GM18951 (cell line): ENCODE measurements around the gene TMEM87B.
"Not testable (repeated sequence)": the region's sequence is repeated elsewhere in the genome, so short reads cannot be mapped to it uniquely, and the experiment has no call there.

Source experiments
- POLR2A ChIP-seq: IDR thresholded peaks from 4 replicates; pipeline ENCODE4 v1.6.1; 2011; ENCODE audit warnings: mild to moderate bottlenecking; ENCODE audit not compliant: insufficient read length, insufficient read depth; ENCODE audit errors: extremely low read depth
- in situ Hi-C: fragments of 300-500 bp; cut with MboI; formaldehyde crosslinking; loops from one replicate; pipeline ENCODE4 v1.12.0; 2022; ENCODE audit warnings: low sequenced_read_pairs, mixed read lengths, inconsistent platforms; ENCODE audit not compliant: unreplicated experiment

Gene TMEM87B

DNA sequence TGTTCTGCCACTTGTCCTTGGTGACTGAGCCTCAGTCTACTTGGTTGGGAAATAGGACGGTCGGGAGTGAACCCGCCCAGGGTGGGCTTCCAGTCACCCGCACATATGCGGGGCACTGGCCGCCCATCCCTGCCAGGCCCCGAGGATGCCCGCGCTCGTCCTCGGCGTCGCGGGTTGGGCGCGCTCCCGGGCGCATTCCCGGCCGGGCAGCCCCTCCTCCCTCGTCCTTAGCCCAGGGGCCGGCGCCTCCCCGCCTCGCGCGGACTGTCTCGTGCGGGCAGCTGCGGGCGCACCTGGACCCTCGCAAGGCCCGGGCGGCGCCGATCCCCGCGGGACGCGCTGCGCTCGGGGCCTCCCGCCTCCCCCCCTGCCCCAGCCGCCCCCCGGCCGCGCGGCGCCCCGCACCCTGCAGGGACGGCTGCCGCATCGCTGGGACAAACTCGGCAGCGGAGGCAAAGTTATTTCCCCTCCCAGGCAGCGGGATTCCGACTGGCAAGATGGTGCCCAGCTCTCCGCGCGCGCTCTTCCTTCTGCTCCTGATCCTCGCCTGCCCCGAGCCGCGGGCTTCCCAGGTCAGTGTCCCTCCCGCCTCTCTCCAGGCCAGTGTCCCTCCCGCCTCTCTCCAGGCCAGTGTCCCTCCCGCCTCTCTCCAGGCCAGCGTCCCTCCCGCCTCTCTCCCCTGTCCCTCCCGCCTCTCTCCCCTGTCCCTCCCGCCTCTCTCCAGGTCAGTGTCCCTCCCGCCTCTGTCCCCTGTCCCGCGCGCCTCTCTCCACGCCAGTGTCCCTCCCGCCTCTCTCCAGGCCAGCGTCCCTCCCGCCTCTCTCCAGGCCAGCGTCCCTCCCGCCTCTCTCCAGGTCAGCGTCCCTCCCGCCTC is 83.3 kb downstream of the TMEM87B start, which contains the start of gene FBLN7:
FBLN7 (plus strand) TSS at position 227 of the 874 bp plus-strand sequence; CDS start at position 498, 271 bp downstream.
- in situ Hi-C loops, result no loop called here
- TF ChIP-seq POLR2A, result no peak

DNA sequence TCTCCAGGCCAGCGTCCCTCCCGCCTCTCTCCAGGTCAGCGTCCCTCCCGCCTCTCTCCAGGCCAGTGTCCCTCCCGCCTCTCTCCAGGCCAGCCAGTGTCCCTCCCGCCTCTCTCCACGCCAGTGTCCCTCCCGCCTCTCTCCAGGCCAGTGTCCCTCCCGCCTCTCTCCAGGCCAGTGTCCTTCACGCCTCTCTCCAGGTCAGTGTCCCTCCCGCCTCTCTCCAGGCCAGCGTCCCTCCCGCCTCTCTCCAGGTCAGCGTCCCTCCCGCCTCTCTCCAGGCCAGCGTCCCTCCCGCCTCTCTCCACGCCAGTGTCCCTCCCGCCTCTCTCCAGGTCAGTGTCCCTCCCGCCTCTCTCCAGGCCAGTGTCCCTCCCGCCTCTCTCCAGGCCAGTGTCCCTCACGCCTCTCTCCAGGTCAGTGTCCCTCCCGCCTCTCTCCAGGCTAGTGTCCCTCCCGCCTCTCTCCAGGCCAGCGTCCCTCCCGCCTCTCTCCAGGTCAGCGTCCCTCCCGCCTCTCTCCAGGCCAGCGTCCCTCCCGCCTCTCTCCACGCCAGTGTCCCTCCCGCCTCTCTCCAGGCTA is 84.1 kb downstream of the TMEM87B start:
- in situ Hi-C loops, result not testable (repeated sequence)

DNA sequence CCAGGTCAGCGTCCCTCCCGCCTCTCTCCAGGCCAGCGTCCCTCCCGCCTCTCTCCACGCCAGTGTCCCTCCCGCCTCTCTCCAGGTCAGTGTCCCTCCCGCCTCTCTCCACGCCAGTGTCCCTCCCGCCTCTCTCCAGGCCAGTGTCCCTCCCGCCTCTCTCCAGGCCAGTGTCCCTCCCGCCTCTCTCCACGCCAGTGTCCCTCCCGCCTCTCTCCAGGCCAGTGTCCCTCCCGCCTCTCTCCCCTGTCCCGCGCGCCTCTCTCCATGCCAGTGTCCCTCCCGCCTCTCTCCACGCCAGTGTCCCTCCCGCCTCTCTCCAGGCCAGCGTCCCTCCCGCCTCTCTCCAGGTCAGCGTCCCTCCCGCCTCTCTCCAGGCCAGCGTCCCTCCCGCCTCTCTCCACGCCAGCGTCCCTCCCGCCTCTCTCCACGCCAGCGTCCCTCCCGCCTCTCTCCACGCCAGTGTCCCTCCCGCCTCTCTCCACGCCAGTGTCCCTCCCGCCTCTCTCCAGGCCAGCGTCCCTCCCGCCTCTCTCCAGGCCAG is 84.7 kb downstream of the TMEM87B start:
- in situ Hi-C loops, result not testable (repeated sequence)

DNA sequence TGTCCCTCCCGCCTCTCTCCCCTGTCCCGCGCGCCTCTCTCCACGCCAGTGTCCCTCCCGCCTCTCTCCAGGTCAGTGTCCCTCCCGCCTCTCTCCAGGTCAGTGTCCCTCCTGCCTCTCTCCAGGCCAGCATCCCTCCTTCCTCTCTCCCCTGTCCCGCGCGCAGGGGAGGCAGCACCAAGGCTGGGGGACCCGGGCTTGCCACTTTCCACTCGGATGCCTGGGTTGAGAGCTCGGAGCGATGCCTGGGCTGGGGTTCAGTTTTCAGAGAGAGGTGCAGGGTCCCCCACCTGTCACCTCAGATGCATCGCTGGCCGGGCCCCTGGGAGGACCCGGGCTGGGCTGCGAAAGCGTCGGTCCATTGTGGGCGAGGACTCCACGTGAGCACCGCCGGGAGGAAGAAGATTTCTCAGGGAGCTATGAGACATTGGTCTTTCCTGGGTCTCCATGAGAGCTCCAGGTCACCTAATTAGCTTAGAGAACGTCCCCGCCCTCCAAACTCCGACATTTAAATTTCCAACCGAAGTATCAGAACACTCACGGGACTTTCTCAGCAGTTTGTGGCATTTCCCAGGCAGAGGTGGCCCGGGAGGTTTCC is 85.2 kb downstream of the TMEM87B start:
- in situ Hi-C loops, result no loop called here
- no peak for TF ChIP-seq POLR2A

DNA sequence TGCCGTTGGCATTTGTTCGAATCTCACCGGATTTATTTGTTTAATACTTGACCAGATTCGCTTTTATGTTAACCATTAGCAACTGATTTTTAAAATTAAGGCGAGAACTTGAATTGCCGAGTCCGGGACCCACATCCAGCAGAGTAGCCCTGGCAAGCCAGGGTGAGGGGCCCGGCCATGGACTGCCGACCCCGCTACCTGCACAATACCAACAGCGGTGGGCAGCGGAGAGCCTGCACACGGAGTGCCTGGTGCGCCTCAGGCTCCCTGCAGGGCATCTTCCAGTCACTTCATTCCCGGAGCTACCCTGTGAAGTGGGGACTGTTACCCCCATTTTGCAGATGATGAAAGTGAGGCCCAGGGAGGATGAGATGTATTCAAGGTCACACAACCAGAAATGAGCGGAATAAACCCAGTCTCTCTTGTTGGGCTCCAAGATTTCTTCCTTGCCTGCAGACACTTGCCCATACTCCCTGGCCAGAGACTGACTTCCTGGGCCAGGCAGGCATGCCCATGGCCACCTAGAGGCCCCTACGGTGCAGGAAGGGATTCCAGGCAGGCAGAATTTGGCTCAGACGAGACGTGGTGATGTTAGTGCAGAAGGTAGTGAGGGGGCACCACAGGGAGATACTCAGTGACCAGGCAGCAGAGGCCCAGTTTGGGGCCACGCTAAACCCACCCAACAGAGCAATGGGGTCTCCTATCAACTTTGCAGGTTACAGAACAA is 86.0 kb downstream of the TMEM87B start:
- in situ Hi-C loops, result no loop called here
- no peak for TF ChIP-seq POLR2A

DNA sequence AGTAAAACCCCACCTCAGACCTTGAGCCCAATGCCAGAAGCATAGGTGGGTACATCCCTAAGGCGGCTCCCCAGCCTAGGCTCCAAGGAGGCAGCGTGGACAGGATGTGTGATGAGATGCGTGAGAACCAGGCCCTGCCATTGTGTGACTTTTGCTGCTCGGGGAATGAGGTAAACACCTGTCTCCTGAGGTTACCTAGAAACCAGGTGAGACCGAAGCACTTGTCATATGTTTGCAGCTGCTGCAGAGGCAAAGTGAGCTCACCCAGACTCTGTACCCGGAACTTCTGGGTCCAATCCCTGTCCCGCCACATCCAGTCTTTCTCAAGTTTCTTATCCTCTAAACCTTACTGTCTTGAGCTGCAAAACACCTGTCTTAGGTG is 86.5 kb downstream of the TMEM87B start:
- in situ Hi-C loops, result no loop called here
- no peak for TF ChIP-seq POLR2A

DNA sequence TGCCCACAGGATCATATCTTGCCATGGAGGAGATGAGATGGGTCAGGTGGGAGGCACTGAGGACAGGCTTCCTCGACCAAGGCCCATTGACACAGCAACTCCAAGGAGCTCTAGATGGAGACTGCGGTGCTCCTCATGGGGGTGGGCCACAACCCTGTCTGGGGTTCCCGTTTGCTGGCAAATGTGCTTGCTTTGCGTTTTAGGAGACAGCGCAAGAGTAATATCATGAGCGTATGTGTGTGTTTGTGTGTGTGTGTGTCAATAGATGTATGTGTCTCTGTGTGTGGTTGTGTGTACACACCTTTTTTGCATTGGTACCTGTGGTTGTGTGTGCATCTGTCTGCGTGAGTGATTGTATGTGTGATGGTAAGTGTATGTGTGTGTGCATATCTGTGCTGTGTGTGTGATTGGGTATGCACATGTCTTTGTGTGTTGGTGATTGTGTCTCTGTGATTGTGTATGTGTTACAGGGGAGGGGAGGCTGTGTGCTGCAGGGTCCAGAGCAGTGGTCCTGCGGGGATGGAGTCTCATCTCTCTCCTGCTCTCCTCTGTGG is 87.5 kb downstream of the TMEM87B start:
- TF ChIP-seq POLR2A, result no peak
- in situ Hi-C loops, result no loop called here

DNA sequence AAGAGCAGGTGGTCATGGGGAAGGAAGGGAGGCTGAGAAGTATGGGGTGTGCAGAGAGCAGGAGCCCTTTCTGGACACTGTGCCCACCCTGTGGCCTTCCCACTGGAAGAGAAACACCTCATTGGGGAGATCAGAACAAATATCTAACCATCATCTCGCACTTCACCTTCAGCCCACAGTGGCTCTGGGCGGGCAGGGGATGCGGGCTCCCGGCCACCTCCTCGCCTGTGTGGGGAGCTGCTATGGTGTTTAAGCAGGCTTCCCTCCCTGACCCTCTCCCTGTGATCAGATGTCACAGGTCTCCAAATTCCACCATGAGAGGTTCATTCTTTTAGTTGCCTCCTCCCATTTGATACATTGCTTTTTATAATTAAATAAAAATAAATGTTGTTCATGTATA is 88.1 kb downstream of the TMEM87B start:
- no peak for TF ChIP-seq POLR2A
- in situ Hi-C loops, result no loop called here

DNA sequence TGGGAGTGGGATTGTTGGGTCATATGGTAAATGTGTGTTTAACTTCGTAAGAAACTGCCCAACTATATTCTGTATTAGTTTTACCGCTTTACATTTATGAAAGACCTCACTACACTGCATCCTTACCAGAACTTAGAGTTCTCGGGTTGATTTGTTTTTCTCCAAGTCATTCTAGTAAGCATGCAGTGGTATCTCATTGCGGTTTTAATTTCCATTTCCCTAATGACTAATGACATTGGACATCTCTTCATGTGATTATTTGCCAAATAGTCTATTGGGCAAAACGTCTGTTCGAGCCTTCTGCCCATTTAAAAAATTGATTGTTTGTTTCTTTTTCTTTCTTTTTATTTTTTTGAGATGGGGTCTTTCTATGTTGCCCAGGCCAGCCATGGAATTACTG is 89.9 kb downstream of the TMEM87B start:
- no peak for TF ChIP-seq POLR2A

DNA sequence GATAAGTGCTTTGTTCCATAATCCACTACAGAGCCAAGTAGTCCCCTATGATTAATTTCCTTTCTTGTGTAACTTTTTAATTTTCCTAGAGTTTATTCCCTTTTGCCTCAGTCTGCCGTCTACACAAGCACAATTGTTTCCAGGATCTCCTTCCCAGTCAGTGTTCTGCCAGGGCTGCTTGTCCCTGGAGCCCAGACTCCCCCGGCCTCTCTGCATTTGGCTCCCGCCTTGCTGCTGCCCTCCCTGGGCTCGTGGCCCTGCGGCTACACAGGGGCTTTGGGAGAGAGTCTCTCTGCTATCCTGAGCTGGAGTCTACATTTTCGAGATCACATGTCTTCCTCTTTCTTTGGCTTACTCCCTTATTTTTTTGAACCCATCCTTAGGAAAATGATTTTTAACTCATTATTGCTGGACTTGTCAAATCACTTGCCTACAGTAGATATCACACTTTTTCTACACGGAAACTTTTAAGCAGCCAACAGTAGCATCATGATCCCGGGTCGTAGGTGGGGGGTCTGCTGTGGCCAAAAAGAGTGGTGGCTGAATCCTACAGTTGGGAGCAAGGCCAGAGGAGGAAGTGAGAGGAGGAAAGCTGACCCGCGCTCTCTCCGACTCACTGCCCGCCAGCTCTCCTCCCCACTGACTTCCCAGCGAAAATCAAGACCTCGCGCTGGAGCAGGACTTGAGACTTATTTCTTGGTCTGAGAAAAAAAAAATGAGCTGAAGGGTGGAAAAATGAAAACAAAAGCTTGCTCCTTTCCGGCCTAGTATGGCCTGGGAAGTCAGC is 92.5 kb downstream of the TMEM87B start:
- no peak for TF ChIP-seq POLR2A
- in situ Hi-C loops, result no loop called here

More for the DNA sequence above, 89.9 kb downstream of the TMEM87B start:
- in situ Hi-C loops, result no loop called here

DNA sequence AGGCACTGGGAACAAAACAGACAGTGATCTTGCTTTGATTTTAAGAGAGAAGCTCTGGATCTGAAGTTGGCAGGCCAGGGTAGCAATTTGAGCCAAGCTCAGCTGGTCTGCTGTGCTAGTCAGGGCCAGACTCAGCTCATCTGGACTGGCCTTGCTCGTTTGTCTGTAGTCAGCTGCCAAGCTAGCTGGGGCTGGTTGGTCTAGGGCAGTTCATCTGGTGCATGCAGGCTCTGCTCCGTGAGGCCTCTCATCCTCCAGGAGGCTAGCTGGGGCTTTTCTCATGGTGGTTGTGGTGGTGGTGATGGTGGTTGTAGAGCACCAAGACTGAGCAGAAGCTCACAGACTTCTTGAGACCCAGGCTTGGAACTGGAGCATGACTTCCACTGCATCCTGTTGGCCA is 93.4 kb downstream of the TMEM87B start:
- in situ Hi-C loops, result no loop called here
- TF ChIP-seq POLR2A, result no peak

DNA sequence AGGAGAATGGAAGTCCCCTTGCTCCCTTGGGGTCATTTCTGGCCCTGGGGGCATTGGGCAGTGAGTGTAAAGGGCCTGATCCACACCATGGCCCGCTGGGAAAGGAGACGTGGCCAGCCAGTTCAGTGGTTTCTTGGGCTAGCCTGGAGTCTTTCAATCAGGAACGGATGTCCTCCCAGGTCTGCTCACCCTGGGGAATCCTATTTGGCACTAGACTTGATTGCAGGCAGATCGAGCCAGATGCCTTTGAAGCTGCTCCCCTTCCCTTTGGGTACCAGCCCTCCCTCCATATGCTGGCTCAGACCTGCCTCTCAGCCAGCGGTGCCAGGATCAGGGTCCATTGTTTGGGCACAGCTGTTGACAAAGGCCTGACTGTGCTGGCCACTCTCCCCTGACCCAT is 94.1 kb downstream of the TMEM87B start:
- in situ Hi-C loops, result no loop called here
- no peak for TF ChIP-seq POLR2A
